WI38 (cell line): ENCODE measurements around the gene GPRASP2.
"Not testable (repeated sequence)": the region's sequence is repeated elsewhere in the genome, so short reads cannot be mapped to it uniquely, and the experiment has no call there.

Experiments
- H3K4me3 ChIP-seq: 2 replicates; pipeline ENCODE4 v1.5.1; 2011; ENCODE audit warnings: low read depth, mild to moderate bottlenecking, control low read depth, low read length
- TF ChIP-seq, protein P1 (sequence below): IDR thresholded peaks from 2 replicates; pipeline ENCODE4 v1.5.1; 2012; ENCODE audit warnings: low read depth, mild to moderate bottlenecking, control low read depth, low read length

Gene GPRASP2

DNA sequence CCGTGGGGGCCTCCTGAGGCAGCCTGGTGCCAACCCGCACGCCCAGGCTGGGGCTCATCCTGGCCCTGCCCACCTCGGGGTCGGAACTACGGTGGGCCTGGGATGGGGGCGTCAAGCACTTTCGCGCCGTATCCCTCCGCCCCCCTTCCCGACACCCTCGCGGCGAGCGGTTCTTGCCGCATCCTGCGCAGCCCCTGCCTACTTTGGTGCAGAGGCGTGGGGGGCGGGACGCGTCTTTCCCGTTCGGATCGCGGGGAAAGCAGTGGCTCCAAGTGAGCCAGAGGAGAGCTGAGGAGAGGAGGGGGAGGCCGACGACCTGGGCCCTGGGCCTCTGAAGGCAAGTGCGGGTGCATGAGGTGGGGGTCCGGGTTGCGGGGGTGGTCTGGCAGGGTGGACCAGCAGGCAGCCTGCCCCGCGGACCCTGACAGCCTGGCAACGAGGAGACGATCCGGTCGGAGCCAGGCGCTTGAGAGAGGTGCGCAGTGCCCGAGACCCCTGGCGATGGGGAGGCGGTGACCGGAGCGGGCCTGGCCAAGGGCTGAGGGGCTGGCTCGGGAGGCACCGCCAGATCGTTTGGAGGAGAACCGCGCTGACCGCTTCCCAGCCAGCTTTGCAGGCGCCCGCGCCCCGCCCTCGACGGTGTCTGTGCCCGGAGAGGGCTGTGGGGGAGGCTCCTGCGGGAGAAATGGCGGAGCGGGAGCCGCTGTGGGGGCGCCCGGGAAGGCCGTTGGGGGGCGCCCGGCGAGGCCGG is at the start of gene GPRASP2:
TSS of gene GPRASP2 (plus strand) at position 233 of the 751 bp plus-strand sequence. CDS start 2,422 bp downstream, outside the sequence.
- TF ChIP-seq, protein P1, sequence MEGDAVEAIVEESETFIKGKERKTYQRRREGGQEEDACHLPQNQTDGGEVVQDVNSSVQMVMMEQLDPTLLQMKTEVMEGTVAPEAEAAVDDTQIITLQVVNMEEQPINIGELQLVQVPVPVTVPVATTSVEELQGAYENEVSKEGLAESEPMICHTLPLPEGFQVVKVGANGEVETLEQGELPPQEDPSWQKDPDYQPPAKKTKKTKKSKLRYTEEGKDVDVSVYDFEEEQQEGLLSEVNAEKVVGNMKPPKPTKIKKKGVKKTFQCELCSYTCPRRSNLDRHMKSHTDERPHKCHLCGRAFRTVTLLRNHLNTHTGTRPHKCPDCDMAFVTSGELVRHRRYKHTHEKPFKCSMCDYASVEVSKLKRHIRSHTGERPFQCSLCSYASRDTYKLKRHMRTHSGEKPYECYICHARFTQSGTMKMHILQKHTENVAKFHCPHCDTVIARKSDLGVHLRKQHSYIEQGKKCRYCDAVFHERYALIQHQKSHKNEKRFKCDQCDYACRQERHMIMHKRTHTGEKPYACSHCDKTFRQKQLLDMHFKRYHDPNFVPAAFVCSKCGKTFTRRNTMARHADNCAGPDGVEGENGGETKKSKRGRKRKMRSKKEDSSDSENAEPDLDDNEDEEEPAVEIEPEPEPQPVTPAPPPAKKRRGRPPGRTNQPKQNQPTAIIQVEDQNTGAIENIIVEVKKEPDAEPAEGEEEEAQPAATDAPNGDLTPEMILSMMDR: no peak
- H3K4me3 ChIP-seq: peak within 1 kb of the TSS; percentile 69

DNA sequence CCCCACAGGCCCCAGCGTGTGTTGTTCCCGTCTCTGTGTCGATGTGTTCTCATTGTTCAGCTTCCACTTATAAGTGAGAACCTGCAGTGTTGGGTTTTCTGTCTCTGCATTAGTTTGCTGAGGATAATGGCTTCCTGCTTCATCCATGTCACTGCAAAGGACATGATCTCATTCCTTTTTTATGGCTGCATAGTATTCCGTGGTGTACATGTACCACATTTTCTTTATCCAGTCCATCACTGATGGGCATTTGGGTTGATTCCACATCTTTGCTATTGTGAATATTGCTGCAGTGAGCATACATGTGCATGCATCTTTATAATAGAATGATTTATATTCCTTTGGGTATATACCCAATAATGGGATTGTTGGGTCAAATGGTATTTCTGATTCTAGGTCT is 48.4 kb upstream of the GPRASP2 start:
- H3K4me3 ChIP-seq: not testable (repeated sequence)

DNA sequence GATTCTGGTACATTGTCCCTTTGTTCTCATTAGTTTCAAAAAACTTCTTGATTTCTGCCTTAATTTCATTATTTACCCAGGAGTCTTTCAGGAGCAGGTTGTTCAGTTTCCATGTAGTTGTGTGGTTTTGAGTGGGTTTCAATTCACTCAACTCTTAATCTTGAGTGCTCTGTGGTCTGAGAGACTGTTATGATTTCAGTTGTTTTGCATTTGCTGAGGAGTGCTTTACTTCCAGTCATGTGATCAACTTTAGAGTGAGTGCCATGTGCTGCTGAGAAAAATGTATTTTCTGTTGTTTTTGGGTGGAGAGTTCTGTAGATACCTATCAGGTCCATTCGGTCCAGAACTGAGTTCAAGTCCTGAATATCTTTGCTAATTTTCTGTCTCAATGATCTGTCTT is 45.2 kb upstream of the GPRASP2 start:
- H3K4me3 ChIP-seq: not testable (repeated sequence)

DNA sequence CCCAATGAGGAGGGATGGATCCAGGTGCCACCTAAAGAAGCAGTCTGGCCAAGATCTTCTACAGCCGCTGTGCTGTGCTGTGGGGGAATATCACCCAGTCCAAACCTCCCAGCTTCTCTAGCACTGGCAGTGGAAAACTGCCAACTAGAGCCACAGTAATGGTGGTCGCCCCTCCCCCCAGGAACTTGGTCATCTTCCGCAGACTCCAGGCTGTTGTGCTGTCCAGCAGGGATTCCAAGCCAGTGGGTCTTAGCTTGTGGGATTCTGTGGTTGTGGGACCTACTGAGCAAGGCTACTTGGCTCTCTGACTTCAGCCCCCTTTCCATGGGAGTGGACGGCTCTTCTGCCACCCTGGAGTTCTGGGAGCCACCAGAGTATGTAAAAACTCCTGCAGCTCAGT is 42.7 kb upstream of the GPRASP2 start:
- H3K4me3 ChIP-seq: no peak overlapping the region
- TF ChIP-seq, protein P1: no peak

DNA sequence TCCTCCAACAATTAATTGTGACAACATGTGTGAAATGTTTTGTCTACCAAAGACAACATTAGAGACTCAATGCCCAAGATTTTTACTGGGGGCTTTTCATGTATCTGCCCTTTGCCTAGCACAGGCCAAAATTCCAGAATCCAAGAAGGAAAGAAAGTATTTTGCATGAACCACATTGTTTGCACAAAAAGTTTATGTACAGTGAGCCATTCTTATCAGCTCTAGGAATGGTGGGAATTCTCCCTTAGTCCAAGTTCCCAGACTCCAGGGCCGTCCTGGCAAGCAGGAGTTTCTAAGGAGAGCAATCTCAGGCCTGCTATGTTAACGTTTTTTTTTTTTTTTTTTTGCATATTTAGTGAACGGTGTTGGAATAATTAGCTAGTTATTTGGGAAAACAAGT is 39.4 kb upstream of the GPRASP2 start:
- no peak overlapping the region for H3K4me3 ChIP-seq
- TF ChIP-seq, protein P1: no peak

DNA sequence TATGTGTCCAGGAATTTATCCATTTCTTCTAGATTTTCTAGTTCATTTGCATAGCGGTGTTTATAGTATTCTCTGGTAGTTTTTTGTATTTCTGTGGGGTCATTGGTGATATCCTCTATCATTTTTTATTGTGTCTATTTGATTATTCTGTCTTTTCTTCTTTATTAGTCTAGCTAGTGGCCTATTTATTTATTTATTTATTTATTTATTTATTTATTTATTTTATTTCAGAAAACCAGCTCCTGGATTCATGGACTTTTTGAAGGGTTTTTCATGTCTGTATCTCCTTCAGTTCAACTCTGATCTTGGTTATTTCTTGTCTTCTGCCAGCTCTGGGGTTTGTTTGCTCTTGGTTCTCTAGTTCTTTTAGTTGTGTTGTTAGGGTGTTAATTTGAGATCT is 34.8 kb upstream of the GPRASP2 start:
- H3K4me3 ChIP-seq: not testable (repeated sequence)

DNA sequence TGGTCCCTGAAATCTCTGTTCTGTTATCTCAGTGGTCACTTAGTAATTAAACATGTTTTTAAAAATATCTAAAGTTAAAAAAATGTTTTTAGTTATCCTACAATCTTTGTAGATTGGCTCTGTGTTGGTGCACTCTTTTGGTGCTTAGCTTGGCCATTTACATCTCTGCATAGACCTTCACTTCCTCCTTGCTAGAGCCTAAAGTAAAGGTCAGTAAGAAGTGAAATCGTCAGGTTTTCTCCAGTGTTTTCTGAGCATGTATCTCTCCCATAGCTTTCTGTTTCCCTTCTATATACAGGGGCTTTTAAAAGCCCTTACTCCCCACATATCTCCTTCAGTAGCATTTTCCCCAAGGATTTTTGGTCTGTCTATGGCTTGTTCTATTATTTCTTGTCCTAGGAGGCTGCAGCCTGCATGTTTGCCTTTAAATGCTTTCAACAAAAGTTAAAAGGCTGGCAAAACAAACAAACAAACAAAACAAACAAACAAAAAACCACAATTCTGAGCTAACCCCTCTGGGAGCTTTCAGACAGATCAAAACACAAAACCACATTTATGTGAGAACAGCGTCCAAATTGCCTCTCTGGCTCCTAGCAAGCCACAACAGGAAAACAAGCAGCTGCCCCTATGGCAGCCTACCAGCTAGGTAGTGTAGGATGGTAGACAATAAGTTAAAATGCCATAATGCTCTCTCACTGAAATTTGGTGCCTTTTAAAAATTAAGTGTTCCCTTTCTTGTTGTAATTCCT is 27.3 kb upstream of the GPRASP2 start:
- H3K4me3 ChIP-seq: no peak overlapping the region
- TF ChIP-seq, protein P1: no peak

DNA sequence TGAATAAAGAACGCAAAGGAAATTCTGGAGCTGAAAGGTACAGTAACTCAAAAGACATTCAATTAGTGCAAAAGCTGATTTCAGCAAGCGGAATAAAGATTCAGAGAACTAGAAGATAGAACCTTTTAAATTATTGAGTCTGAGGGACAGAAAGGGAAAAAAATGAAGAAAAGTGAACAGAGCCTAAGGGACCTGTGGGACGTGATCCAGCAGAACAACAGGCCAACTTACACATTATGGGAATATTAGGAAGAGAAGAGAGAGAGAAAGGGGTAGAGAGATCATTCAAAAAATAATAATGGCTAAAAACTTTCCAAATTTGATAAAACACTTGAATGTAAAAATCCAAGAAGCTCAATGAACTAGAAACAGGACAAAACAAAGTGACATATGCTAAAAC is 17.5 kb upstream of the GPRASP2 start:
- H3K4me3 ChIP-seq: no peak overlapping the region
- TF ChIP-seq, protein P1: no peak

DNA sequence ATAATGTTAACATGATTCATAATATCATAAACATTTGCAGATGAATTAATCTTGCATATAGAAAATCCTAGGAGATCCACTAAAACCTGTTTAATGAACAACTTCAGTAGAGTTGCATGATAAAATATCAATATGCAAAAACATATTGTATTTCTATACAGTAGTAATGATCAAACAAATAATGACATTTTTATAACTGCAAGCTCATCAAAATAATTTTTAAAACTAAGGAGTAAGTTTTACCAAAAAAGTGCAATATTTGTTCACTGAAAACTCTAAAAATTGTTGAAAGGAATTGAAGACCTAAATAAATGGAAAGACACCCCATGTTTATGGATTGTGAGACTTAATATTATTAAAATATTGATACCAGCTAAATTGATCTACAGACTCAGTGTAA is 15.9 kb upstream of the GPRASP2 start:
- TF ChIP-seq, protein P1: no peak
- H3K4me3 ChIP-seq: no peak overlapping the region
